Gastrocnemius medialis (tissue), 4 donors: Measurements from ENCODE around the gene MTREX.

Source experiments
- POLR2A ChIP-seq, 2 donors: fragments of 450-650 bp; IDR thresholded peaks; one replicate each; pipeline ENCODE4 v1.6.1; 2017; ENCODE audit warnings: antibody characterized with exemption in 2 of 2, mild to moderate bottlenecking in 2 of 2, moderate library complexity in 2 of 2
- TF ChIP-seq, protein P1 (sequence below), 5 experiments: fragments of 450-650 bp in 3 of 5; fragments of 200-600 bp in 2 of 5; sonication (generic) in 2 of 5; IDR thresholded peaks in 4 of 5; conservative IDR thresholded peaks in 1 of 5; 1 replicate in 4 of 5; 2 replicates in 1 of 5; pipeline ENCODE4 v1.5.1; 2016 to 2019; ENCODE audit warnings: antibody characterized with exemption in 5 of 5, mild to moderate bottlenecking in 3 of 5, moderate library complexity in 3 of 5

DNA sequence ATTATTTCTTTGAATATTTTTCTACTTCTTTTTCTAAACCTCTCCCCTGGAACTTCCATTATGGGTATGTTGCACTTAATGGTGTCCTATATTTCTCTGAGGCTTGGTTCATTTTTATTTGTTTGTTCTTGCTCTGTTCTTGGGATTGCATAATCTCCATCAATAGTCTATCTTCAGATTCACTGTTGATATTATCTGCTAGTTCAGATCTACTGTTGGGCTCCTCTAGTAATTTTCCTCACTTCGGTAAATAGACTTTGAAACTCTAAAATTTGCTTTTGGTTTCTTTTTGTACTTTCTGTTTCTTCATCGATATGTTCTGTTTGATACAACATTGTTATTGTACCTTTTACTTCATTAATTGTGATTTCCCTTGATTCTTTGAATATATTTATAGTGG, 76.3 kb downstream of the MTREX start:
- TF ChIP-seq, protein P1, sequence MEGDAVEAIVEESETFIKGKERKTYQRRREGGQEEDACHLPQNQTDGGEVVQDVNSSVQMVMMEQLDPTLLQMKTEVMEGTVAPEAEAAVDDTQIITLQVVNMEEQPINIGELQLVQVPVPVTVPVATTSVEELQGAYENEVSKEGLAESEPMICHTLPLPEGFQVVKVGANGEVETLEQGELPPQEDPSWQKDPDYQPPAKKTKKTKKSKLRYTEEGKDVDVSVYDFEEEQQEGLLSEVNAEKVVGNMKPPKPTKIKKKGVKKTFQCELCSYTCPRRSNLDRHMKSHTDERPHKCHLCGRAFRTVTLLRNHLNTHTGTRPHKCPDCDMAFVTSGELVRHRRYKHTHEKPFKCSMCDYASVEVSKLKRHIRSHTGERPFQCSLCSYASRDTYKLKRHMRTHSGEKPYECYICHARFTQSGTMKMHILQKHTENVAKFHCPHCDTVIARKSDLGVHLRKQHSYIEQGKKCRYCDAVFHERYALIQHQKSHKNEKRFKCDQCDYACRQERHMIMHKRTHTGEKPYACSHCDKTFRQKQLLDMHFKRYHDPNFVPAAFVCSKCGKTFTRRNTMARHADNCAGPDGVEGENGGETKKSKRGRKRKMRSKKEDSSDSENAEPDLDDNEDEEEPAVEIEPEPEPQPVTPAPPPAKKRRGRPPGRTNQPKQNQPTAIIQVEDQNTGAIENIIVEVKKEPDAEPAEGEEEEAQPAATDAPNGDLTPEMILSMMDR (IDR thresholded peaks at IDR 0.05 in 4 of 5, conservative IDR thresholded peaks at IDR 0.05 in 1 of 5), result no peak
- TF ChIP-seq POLR2A (IDR thresholded peaks at IDR 0.05), result no peak
